KOPT-K1 (cell line): ENCODE results near the gene SYTL3.

Experiments
- H3K27ac ChIP-seq: fragments of 200-600 bp; sonication (generic); 2 replicates; pipeline ENCODE4 v1.5.1; 2016; ENCODE audit warnings: antibody characterized with exemption, mild to moderate bottlenecking, low read depth, low read length; ENCODE audit not compliant: poor library complexity, severe bottlenecking
- H3K36me3 ChIP-seq: fragments of 200-600 bp; sonication (generic); 2 replicates; pipeline ENCODE4 v1.5.1; 2017; ENCODE audit warnings: antibody characterized with exemption, mild to moderate bottlenecking, low read length, moderate library complexity; ENCODE audit not compliant: insufficient read depth
- H3K9me3 ChIP-seq: fragments of 200-600 bp; sonication (generic); 2 replicates; pipeline ENCODE4 v1.5.1; 2017; ENCODE audit warnings: antibody characterized with exemption, low read length, mild to moderate bottlenecking; ENCODE audit not compliant: insufficient read depth, poor library complexity, severe bottlenecking

SYTL3 gene

GRCh38 chr6:158766621-158767455, 117.0 kb downstream of the SYTL3 start:
- no peaks in the 10 kb centered on the region for H3K9me3 ChIP-seq
- H3K27ac ChIP-seq: no peak overlapping the region
- H3K36me3 ChIP-seq: peaks cover 79% of the 10 kb centered on the region

DNA sequence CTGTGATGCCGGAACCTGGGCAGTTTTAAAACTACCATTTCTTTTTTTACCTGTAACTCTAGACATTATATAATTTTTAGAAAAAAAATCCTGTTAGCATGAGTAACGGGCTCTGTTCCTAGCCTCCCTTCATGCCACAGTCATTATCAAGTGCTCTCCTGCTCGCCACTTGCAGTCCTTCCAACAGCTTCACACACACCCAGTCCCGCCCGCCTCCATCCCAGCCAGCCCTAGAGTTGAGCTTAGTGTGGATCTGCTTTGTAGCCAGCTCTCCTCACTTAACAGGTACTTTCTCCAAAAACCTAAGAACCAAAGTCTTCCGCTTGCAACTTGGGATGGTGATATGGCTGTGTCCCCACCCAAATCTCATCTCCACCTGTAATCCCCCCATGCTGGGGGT, 117.9 kb downstream of the SYTL3 start:
- Histone ChIP-seq H3K27ac (no peak overlapping the region), H3K36me3 (peaks cover 87% of the 10 kb centered on the region), H3K9me3 (no peaks in the 10 kb centered on the region)

- no peak overlapping the region for H3K27ac ChIP-seq
- H3K36me3 ChIP-seq: peaks cover 95% of the 10 kb centered on the region
- H3K9me3 ChIP-seq: no peaks in the 10 kb centered on the region
Measured at GRCh38 chr6:158768436-158768835, 118.6 kb downstream of the SYTL3 start.

DNA sequence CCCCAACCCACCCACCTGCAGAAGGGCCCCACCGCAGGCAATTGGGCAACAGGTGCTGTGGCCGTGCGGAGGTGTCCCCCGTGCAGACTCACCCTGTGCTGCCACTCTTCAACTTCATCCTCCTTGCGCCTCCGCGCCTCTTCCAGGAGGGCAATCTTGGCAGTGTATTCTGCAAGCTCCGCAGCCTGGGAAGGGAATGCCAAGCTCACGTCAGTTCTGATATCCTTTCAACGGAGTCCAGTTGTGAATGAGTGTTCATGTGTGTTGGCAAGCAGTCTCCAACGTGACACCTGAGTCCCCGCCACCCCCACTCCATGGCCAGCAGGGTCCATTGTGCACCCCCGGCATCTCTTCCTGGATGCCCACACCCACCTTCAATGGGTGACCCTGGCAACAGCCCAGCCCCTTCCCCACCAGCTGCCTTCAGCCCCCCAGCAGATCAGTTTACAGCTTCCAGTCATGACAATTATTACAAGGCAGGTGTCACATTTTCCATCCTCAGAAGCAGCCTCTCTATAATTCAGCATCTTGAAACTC, 119.4 kb downstream of the SYTL3 start:
- H3K9me3 ChIP-seq: no peaks in the 10 kb centered on the region
- peaks cover 100% of the 10 kb centered on the region for H3K36me3 ChIP-seq
- no peak overlapping the region for H3K27ac ChIP-seq

DNA sequence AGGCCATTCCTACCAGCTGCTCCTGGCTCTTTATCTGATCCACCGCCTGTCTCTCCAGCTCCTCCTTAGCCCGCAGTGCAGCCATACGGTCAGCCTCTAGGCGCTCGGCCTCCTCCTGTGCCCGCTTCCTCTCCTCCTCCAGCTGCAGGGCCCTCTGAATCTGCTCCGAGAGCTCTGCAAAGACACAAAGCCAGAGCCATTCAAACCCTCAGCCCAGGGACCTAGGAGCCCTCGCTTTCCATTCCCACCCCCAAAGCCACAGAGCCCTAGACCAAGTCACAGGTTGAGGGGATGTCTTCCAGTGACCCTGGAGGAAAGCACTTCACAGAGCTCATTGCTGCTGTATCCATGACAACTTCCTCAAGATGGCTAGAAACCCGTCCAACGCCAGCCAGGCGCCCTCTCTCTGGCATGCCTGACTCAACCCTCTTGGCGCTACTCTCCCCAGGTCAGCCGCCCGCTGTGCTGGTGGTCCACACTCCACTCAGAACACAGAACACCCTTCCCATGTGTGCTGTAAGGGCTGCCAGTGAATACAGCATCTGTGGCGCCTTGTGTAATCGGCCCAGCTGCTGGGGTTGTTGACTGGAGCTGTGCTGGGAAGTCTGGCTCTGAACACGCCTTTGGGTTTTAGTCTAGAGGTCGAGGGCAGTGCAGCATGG, 120.0 kb downstream of the SYTL3 start:
- peaks cover 100% of the 10 kb centered on the region for H3K36me3 ChIP-seq
- no peak overlapping the region for H3K27ac ChIP-seq
- no peaks in the 10 kb centered on the region for H3K9me3 ChIP-seq

DNA sequence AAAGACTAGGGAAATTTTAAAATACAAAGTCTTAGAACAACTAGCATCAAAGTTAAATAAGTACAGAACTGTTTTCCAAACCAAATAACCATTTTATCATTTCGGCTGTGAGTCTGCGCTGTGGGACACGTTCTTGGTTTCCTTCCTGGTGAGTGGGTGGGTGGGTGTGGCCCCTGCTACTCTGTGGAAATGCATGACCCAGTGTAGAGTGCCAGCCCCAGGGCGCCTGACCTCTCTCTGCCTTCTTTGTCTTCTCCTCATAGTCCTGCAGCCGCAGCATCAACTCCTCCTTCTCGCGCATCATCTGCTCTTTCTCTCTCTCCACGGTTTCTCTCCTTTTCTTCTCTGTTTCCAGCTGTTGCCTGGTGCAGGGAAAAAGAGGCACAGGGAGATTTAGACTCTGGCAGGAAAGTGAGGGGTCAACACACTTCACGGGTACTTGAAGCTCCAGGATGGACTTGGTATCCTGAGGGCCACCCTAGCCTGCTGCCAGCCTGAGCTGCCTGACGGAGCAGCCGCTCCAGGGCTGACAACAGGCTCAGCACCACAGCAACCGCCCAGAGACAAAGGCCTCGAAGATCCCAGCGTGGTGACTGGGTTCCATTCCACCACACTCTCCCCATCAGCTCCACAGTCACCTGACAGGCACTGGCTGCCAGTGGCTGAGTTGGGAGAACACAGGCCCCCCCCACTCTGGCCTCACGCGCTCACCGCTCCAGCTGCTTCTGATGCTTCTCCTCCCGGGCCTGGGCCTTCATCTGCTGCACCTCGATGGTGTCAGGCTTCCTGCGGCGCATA, 120.9 kb downstream of the SYTL3 start:
- H3K36me3 ChIP-seq: peaks cover 100% of the 10 kb centered on the region
- H3K9me3 ChIP-seq: no peaks in the 10 kb centered on the region
- no peak overlapping the region for H3K27ac ChIP-seq

- H3K27ac ChIP-seq: no peak overlapping the region
- peaks cover 100% of the 10 kb centered on the region for H3K36me3 ChIP-seq
- no peaks in the 10 kb centered on the region for H3K9me3 ChIP-seq
Measured at GRCh38 chr6:158771399-158772152, 121.7 kb downstream of the SYTL3 start.

- Histone ChIP-seq H3K9me3 (no peaks in the 10 kb centered on the region), H3K27ac (no peak overlapping the region), H3K36me3 (peaks cover 100% of the 10 kb centered on the region)
Measured at GRCh38 chr6:158772172-158772571, 122.3 kb downstream of the SYTL3 start.

- Histone ChIP-seq H3K27ac (no peak overlapping the region), H3K9me3 (no peaks in the 10 kb centered on the region), H3K36me3 (peaks cover 100% of the 10 kb centered on the region)
Measured at GRCh38 chr6:158772851-158773371, 123.1 kb downstream of the SYTL3 start.

- Histone ChIP-seq H3K36me3 (peaks cover 100% of the 10 kb centered on the region), H3K9me3 (no peaks in the 10 kb centered on the region), H3K27ac (no peak overlapping the region)
Measured at GRCh38 chr6:158773581-158774449, 124.0 kb downstream of the SYTL3 start.

GRCh38 chr6:158774717-158775449, 125.0 kb downstream of the SYTL3 start:
- peaks cover 100% of the 10 kb centered on the region for H3K36me3 ChIP-seq

GRCh38 chr6:158775832-158776231, 126.0 kb downstream of the SYTL3 start:
- Histone ChIP-seq H3K9me3 (no peaks in the 10 kb centered on the region), H3K36me3 (peaks cover 100% of the 10 kb centered on the region), H3K27ac (no peak overlapping the region)

More at GRCh38 chr6:158774717-158775449, 125.0 kb downstream of the SYTL3 start:
- H3K27ac ChIP-seq: no peak overlapping the region
- H3K9me3 ChIP-seq: no peaks in the 10 kb centered on the region

- no peaks in the 10 kb centered on the region for H3K9me3 ChIP-seq
- H3K36me3 ChIP-seq: peaks cover 100% of the 10 kb centered on the region
- no peak overlapping the region for H3K27ac ChIP-seq
Measured at GRCh38 chr6:158776737-158777136, 126.9 kb downstream of the SYTL3 start.
